Measurements from ENCODE around the gene ZFP36L1. TPM values are rescaled to one million over a fixed set of nuclear protein-coding genes. Genes with fewer than 3 reads are reported as not detected.
A peak's percentile ranks its signal among the peaks of the same experiment; 100 is the strongest.

ZFP36L1 gene
- total RNA-seq, 4 donors from 2014 or later, result 298 to 1,137 (median 494) TPM

DNA sequence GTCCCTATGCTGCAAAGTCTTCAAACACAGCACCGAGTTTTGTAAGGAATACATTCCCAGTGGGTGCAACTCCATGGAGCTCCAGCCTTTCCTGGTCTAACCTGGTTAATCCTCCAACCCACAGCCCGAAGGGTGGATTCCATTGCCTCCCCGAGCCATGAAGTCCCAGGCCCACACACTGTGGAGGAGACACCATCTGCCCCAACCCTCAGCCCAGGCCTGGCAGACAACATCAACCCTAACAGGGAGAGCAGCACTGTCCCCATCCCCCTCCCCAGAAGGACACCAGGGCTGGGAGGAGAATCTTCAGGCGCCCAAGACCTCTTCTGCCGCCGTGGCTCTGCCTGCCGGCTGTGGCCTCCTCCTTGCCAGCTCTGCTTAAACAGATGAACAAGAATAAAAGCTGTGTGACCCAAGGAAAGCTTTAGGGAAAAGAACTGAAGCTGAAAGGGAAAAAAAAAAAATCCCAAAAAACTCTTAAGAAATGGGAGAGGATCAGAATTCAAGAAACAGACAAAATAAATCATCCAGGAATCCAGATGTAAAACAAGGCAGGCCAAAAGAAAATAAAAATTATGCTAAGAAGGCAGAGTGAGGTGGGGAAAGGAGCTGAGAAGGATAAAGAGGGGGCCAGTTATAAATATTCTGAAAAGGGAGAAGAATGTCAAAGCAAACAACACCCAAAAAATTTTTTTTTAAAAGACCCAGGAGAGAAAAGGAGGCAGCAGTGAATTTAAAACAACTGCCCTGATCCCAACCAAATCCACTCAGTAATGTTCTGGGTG lies 16.0 kb upstream of the ZFP36L1 start:
- H3K27me3 ChIP-seq, result no peaks in the 10 kb centered on the region
- H3K4me3 ChIP-seq, result no peak overlapping the region
- 71 to 72% methylated on average over 7 of the region's 7 CpGs for WGBS, 2 donors
- no peak for DNase-seq (ENCODE audit: low spot score in 2 of 2)
- peaks cover 0 to 52% (median 34%) of the 10 kb centered on the region in 4 donors for H3K4me1 ChIP-seq
- peak overlapping the region in 3 of 4 donors; percentile 38 to 67 (median 52) for H3K27ac ChIP-seq
- H3K36me3 ChIP-seq, result no peaks in the 10 kb centered on the region
- no peak for TF ChIP-seq POLR2A (IDR thresholded peaks at IDR 0.05)
- no peak for TF ChIP-seq EP300 (IDR thresholded peaks at IDR 0.05)
- TF ChIP-seq CTCF (IDR thresholded peaks at IDR 0.05), result no peak
- H3K9me3 ChIP-seq, result no peaks in the 10 kb centered on the region

DNA sequence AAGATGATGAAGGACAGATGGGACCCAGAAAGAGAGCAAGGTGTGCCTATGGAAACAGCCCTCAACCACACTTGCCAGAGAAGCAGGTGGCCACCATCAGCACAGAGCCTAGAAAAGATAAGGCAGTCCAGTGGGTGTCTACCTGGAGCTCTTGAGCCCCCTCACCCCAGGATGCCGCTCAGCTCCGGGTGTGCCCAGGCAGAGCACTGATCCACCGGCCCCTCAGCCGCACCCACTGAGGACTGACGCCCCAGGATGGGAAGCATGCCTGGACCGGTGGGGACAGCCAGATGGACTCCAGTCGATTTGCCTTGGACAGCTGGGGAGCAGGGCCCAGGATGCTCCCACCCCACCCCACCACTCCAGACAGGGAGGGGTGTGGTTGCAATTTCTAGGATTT lies 15.1 kb upstream of the ZFP36L1 start:
- TF ChIP-seq EP300 (IDR thresholded peaks at IDR 0.05), result no peak
- TF ChIP-seq CTCF (IDR thresholded peaks at IDR 0.05), result no peak
- TF ChIP-seq POLR2A (IDR thresholded peaks at IDR 0.05), result no peak
- DNase-seq (ENCODE audit: low spot score in 2 of 2), result no peak
- no peak overlapping the region for H3K4me3 ChIP-seq
- no peaks in the 10 kb centered on the region for H3K36me3 ChIP-seq
- H3K4me1 ChIP-seq, result peaks cover 0 to 43% (median 26%) of the 10 kb centered on the region in 4 donors
- no peaks in the 10 kb centered on the region for H3K9me3 ChIP-seq
- peak overlapping the region in 2 of 4 donors; percentile 68 to 69 for H3K27ac ChIP-seq
- 89% methylated on average over 7 of the region's 7 CpGs for WGBS, 2 donors
- H3K27me3 ChIP-seq, result no peaks in the 10 kb centered on the region

DNA sequence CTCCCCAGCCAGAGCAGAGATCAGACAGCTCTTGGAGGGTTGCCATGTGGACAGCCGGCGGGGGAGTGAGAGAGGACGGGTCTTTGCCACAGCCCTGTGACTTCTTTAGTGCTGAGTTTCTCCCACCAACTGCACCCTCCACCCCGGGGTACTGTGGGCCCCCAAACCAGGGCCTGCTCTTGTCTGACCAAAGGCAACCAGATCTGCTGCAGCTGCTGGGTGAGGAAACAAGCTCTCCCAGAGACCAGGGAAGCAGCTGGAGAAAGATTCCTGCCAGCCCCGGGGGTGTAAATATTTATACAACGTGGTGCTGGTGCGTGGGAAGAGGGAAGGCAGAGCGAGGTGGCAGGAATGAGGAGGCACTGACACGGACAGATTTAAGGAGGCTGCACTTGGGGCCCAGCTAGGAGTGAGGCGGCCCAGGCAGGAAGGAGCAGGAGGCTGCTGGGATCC lies 14.3 kb upstream of the ZFP36L1 start:
- Histone ChIP-seq H3K27me3 (no peaks in the 10 kb centered on the region), H3K36me3 (no peaks in the 10 kb centered on the region), H3K27ac (peak overlapping the region in 3 of 4 donors; percentile 68 to 83 (median 69)), H3K4me3 (no peak overlapping the region), H3K4me1 (peaks cover 0 to 37% (median 24%) of the 10 kb centered on the region in 4 donors), H3K9me3 (no peaks in the 10 kb centered on the region)
- peak in 1 of 2 donors; percentile 52 for DNase-seq (ENCODE audit: low spot score in 2 of 2)
- TF ChIP-seq CTCF (IDR thresholded peaks at IDR 0.05) (no peak), POLR2A (IDR thresholded peaks at IDR 0.05) (no peak), EP300 (IDR thresholded peaks at IDR 0.05) (no peak)
- 10 to 16% methylated on average over 7 to 10 of the region's 10 CpGs for WGBS, 2 donors

- Histone ChIP-seq H3K9me3 (peaks cover 0 to 3% (median 0%) of the 10 kb centered on the region in 4 donors), H3K4me3 (no peak overlapping the region), H3K27me3 (no peaks in the 10 kb centered on the region), H3K36me3 (no peaks in the 10 kb centered on the region), H3K27ac (peak overlapping the region in 3 of 4 donors; percentile 68 to 83 (median 69)), H3K4me1 (peaks cover 0 to 37% (median 24%) of the 10 kb centered on the region in 4 donors)
- 32 to 49% methylated on average over 4 of the region's 4 CpGs for WGBS, 2 donors
- no peak for DNase-seq (ENCODE audit: low spot score in 2 of 2)
- TF ChIP-seq EP300 (IDR thresholded peaks at IDR 0.05) (no peak), CTCF (IDR thresholded peaks at IDR 0.05) (no peak), POLR2A (IDR thresholded peaks at IDR 0.05) (no peak)
These were observed 13.8 kb upstream of the ZFP36L1 start for GRCh38 chr14:68806526-68807147.

DNA sequence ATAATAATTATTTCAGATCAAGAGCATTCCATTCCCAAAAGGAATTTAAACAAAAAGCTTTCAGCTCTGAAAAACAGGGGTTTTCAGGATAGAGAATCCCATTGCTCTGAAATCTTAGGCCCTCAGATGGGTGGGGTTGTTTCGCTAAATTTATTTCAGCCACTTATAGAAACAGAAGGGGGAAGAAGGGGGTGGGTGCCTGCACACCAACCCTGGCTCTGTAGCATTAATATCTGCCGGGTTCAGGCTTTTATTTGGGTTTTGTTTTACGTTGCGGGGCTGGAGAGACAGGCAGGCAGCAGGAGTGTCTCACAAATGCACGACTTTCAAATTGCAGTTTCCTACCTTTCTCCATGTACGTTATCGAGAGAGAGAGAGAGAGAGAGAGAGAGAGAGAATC lies 12.5 kb upstream of the ZFP36L1 start:
- Histone ChIP-seq H3K4me1 (peaks cover 0 to 37% (median 24%) of the 10 kb centered on the region in 4 donors), H3K4me3 (no peak overlapping the region), H3K27ac (peak overlapping the region in 1 of 4 donors; percentile 69), H3K27me3 (no peaks in the 10 kb centered on the region), H3K9me3 (peaks cover 0 to 9% (median 0%) of the 10 kb centered on the region in 4 donors), H3K36me3 (no peaks in the 10 kb centered on the region)
- TF ChIP-seq EP300 (IDR thresholded peaks at IDR 0.05) (no peak), POLR2A (IDR thresholded peaks at IDR 0.05) (no peak), CTCF (IDR thresholded peaks at IDR 0.05) (no peak)
- no peak for DNase-seq (ENCODE audit: low spot score in 2 of 2)
- WGBS, 2 donors, result 69 to 74% methylated on average over 7 of the region's 7 CpGs
